H1 (cell line): ENCODE data around the gene TEX51. TPM values are rescaled to one million over a fixed set of nuclear protein-coding genes. Genes with fewer than 3 reads are reported as not detected.

ENCODE experiments used
- BCL11A ChIP-seq, 2 experiments: IDR thresholded peaks; one replicate each; pipeline ENCODE4 v1.6.1; 2011; ENCODE audit warnings: low read depth in 2 of 2, low read length in 2 of 2, mild to moderate bottlenecking in 2 of 2
- CHD1 ChIP-seq: IDR thresholded peaks from 2 replicates; pipeline ENCODE4 v1.6.1; 2012; ENCODE audit warnings: low read depth, low read length, improper control_type of control experiment
- JUN ChIP-seq: IDR thresholded peaks from 2 replicates; pipeline ENCODE4 v1.6.1; 2011; ENCODE audit warnings: low read depth, mild to moderate bottlenecking, improper control_type of control experiment, low read length
- KDM4A ChIP-seq: IDR thresholded peaks from one replicate; pipeline ENCODE4 v1.7.1; 2012; ENCODE audit warnings: low read depth, mild to moderate bottlenecking, moderate library complexity, low read length, inconsistent platforms; ENCODE audit not compliant: severe bottlenecking
- NRF1 ChIP-seq: IDR thresholded peaks from 2 replicates; pipeline ENCODE4 v1.6.1; 2011; ENCODE audit warnings: mild to moderate bottlenecking, low read depth, low read length, improper control_type of control experiment
- USF2 ChIP-seq: IDR thresholded peaks from 2 replicates; pipeline ENCODE4 v1.6.1; 2011; ENCODE audit warnings: low read length, improper control_type of control experiment
- polyA plus RNA-seq, 7 experiments: library from polyadenylated mRNA; depleted of rRNA in 3 of 7; stranded (reverse) in 5 of 7; unstranded in 2 of 7; fragments of >200 nt in 5 of 7; fragments of 200-250 nt in 2 of 7; gene quantifications; 1 replicate in 5 of 7; 2 replicates in 1 of 7; 4 replicates in 1 of 7; pipeline versions ENCODE4 v1.2.1 to v1.2.3, GENCODE V29; 2011 to 2013; ENCODE audit warnings: missing spikeins in 2 of 7, mixed read lengths in 2 of 7
- total RNA-seq: library from RNA; stranded (reverse); fragmentation: NEBNext Ultra II Directional; extraction: Animal tissue kit (Norgen Biotek cat#: 25700); gene quantifications from 2 replicates; pipeline ENCODE4 v1.2.1, GENCODE V29; 2021

Gene TEX51
- total and polyA plus RNA-seq, 2 of the 8 experiments (the other 6 are each of a cell fraction or from before 2014, with no cell fraction given): not detected

- TF ChIP-seq USF2 (no peak), NRF1 (no peak), KDM4A (no peak), JUN (no peak), BCL11A (IDR thresholded peaks at IDR 0.05; ENCODE audit: low read depth in 2 of 2, low read length in 2 of 2) (no peak), CHD1 (no peak)
Observed at GRCh38 chr2:126877041-126877440, 21.6 kb upstream of the TEX51 start (continued).
